Bone marrow (tissue), 2 donors: ENCODE measurements around the gene NEIL1.
"Not testable (repeated sequence)": the region's sequence is repeated elsewhere in the genome, so short reads cannot be mapped to it uniquely, and the experiment has no call there.

ENCODE experiments used
- DNase-seq, 2 donors: peaks; one replicate each; lab custom pipeline; 2025; lab: John Stamatoyannopoulos, UW

Gene NEIL1, protein sequence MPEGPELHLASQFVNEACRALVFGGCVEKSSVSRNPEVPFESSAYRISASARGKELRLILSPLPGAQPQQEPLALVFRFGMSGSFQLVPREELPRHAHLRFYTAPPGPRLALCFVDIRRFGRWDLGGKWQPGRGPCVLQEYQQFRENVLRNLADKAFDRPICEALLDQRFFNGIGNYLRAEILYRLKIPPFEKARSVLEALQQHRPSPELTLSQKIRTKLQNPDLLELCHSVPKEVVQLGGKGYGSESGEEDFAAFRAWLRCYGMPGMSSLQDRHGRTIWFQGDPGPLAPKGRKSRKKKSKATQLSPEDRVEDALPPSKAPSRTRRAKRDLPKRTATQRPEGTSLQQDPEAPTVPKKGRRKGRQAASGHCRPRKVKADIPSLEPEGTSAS

DNA sequence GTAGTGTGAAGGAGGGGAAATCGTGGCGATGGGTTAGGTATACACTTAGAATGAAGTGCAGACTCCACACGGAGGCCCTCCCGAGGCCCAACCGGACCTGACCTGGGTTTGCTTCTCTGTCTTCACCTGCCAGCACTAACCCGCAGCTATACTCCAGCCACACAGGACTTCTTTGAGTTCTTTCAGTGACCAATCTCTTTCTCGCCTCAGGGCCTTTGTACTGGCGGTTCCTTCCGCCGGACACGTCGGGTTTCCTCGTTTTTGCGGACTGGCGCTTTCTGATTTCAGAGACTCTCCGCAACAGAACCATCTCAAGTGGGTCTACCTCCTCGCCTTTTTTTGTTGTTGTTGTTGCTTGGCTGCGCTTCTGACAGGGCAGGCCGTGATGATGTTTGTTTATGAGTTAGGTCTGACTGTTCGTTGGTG lies at the start of gene NEIL1:
Gene NEIL1 (plus strand): TSS at position 244 of the 426 bp plus-strand sequence. CDS start 1,867 bp downstream, outside the sequence.
- DNase-seq, result no peak

DNA sequence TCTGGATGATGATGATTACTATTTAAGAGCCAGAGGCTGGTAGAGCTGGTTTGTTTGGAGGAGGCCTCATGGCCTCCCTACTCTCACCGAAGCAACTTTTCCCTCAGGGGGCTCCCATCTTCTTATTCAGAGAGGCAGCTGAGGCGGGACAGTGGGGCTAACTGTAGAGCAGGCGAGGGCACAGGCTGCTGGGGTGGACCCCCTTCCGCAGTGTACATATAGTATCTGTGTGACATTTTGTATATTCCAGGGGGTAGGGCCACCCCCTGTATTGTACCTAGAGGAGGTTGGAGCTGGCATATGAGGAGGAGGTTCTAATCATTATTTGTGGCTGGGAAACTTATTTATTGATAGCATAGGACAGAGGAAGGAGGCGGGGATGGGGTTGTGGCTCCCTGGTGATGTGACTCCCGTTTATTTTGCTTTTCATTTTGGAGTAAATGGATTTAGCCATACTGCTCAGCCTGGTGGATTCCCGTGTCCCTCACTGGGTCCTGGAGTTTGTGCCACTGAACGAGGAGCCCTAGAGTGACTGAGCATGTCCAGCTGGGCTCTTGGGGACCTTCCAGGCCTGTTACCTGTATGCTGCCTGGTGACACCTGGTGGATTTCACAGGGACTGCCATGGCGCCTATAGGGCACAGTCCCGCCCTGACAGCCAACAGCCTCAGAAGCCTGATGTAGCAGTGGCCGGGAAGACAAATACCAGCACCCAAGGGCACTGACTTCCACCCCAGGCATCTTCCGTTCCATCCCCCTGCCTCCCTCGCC lies 48.1 kb upstream of the NEIL1 start:
- DNase-seq, result not testable (repeated sequence)

DNA sequence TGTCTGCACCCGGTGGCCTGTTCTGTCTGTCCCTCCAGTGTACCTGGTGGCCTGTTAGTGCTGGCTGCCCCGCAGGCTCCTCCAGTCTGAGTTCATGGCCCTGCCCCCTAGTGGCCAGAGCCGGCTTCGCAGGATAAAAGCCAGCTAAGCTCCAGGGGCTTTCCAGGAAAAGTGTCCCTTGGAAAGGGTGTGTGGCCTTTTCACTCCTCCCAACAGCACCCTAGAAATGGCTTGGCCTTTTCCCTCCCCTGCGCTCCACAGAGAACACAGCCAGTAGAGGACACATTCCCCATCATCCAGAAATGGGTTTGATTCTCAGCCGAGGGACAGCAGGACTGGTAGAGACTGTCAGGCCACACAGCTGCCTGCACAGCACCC lies 47.5 kb upstream of the NEIL1 start:
- not testable (repeated sequence) for DNase-seq

DNA sequence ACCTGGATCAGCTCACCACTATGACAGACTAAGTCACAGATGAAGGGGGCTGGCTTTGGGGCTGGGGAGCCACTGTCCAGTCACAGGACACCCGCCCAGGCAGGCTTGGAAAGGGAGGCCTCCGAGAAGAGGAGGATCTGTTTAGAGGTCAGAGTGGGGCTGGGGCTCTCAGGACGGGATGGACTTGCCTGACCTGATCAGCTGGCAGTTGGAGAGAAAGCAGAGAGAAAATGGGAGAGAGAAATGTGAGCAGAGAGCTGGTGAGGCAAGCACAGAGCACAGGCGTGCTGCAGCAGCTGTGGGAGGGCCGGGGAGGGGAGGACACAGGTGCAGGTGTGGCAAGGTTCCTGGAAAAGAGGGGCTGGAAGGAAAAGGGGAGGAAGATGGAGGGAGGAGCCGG lies 46.8 kb upstream of the NEIL1 start:
- not testable (repeated sequence) for DNase-seq

DNA sequence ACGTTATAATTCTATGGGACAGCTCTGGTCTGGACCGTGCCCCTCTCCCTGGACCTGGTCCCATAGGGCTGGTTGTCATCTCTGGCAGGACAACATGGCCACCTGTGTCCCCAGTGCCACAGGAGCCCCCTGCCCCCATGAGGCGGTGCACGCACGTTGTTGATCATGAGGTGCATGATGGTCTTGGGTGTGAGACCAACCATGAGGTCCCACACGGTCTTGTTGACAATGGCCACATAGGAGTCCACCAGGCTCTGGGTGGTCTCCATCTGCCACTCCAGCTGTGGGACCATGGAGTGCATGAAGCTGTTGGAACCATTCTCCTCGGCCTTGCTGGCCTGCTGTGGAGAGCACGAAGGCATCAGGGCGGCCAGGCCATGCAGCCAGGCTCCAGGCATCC lies 44.5 kb upstream of the NEIL1 start:
- DNase-seq, result no peak

DNA sequence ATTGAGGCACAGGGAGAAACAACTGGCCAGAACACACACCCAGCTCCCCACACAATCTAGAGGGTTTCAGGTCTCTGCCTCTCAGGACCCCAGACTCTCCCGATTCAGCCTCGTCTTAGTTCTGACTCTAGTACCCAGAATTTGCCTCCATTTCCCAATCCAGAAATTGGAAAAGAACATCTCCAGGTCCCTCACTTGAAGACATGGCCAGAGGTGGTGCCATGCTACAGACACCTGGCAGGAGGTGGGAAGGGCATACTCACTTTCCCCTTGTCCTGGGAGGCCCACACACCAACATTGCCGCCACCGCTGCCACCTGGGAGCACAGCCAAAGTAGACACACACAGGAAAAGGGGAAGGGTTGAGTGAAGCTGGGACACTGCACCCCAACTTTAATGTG lies 44.1 kb upstream of the NEIL1 start:
- DNase-seq, result not testable (repeated sequence)

DNA sequence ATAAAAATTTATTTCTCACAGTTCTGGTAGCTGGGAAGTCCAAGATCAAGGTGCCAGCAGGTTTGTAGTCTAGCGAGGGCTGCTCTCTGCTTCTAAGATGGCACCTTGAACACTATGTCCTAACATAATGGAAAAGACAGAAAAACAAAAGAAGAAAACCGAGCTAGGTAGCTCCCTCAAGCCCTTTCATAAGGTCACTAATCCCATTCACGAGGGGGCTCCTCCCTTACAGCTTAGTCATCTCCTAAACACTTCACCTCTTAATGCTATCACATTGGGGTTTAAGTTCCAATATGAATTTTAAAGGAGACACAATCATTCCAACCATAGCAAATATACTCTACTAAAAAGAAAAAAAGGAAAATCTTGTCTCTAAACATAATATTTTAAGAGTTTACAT lies 40.7 kb upstream of the NEIL1 start:
- no peak for DNase-seq

DNA sequence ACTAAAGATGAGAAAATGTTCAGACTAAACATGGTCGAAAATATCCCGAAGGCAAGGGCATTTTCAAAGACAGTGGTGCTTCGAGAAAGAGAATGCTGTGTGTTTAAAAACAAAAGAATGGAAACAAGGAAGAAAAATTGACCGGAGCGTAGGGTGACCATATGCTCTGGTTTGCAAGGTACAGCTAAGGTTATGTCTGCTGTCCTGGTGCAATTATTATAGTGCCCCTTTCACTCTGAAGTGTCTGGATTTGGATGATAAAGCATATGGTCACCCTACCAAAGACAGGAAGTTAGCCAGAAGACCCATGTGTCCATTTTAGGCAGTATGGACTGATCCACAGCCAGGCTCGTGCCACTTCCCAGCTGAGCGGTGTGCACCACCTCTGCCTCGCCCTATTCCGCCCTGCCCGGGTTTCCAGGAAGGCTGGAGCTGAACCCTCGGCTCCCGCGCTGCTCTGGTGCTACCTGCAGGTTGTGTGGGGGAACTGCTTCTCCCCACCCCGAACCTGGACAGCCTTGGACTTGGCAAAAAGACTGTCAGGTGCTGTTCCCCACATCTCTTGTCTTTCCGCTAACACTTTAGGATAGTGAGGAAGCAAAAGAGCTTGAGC lies 39.0 kb upstream of the NEIL1 start:
- peak in 1 of 2 donors; percentile 2 for DNase-seq

DNA sequence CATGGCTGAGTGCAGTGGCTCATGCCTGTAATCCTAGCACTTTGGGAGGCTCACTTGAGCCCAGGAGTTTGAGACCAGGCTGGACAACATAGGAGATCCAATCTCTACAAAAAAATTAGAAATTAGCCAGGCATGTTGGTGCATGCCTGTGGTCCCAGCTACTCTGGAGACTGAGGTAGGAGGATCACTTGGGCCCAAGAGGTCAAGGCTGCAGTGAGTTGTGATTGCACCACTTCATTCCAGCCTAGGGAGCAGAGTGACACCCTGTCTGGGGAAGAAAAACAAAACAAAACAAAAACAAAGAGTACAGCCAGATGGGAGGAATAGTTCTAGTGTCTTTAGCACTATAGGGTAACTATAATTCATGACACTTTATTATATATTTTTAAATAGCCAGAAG lies 37.1 kb upstream of the NEIL1 start:
- no peak for DNase-seq

DNA sequence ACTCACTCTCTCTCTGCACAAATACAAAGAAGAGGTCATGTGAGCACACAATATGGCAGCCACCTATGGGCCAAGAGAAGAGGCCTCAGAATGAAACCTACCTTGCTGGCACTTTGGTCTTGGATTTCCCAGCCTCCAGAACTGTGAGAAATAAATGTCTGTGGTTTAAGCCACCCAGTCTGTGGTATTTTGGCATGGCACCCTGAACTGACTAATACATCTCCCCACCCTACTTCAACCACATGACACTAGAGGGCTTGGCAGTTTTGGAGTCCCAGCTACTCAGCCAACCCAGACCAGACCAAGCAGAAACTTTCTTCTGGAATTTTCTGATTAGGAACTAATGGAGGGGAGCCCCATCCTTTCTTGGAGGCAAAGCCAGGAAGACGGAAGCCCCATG lies 34.3 kb upstream of the NEIL1 start:
- DNase-seq, result not testable (repeated sequence)

DNA sequence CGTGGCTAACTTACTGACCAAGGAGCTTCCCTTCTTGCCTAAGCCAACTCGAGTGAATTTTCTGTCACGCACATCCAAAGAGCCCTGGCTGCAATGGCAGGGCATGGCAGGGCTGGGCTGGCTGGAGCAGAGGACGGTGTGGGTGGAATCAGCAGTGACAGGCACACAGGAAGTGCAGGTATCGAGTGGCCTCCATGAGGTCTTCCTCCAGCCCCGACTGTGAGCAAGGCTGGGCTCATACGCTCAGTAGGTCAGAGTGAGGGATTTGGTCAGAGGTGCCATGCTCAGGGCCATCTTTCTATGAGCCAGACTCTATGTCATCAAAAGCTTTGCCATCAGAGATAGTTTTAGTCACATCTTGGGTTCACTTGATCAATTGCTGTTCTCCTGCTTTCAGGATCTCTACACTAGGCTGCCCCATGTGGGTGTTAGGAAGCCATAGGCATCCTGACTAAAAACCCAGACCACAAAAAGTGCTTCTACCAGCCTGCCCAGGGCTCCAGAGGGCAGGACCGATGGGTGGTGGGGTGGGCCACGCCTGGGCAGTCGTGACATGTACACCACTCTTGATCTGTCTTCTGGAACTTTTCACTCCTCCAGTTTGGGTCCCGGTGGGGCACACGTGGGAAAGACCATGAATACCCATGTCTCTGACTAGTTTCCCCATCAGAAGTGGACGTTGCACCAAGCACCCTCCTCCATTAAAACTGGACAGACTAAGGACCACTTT lies 33.6 kb upstream of the NEIL1 start:
- DNase-seq, result no peak

DNA sequence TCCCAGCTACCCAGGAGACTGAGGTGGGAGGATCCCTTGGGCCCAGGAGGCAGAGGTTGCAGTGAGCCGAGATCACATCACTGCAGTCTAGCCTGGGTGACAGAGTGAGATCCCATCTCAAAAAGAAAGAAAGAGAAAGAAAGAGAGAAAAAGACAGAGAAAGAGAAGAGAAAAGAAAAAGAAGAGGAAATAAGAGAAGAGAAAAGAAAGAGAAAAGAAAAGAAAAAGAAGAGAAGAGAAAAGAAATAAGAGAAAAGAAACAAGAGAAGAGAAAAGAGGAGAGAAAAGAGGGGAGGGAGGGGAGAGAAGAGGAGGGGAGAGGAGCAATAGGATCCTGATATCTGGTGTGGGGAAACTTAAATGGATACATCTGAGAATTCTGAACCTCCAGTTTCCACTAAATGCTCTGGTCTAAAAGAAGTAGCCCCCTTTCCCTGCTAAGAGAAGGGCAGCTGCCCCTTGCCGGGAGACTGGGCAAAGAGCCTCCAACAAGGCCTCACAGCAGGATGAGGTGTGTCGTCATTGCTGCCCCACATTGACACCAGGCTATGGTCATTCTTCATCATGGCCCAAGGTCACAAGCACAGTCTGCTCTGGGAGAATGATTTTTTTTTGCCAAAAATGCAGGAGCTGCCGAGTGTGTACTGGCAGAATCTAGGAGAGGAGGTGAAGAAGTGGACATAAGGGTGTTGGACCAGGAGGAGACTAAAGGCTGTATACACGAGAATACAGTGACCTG lies 32.1 kb upstream of the NEIL1 start:
- DNase-seq, result no peak

DNA sequence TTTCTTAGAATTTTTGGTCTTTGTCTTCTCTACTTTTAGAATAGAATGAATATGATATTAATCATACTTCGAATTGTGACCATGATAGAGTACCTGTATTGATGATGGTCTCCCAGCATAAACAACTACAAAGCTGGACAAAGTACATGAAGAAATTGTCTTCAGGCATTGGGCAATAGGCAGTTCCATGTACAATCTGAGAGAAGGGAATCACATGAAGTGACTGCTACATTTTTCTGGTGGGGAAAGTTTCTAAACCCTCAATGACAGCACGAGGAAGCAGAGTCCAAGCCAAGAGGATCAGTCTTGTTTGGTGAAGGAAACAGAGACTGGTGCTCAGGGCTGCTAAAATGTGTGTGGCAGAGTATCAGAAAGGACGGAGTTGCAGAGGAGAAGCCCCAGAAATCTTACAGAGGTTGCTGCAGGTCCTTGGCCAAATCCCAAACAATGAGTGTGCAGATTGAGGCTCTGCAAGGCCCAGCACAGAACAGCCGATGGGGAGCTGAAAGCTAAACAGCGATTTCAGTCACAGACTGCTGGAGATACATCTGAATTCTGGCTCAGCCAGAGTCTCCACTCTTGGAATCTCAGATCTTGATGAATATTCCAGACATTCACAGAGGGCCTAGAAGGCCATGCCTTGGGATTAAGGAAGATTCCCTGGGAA lies 27.5 kb upstream of the NEIL1 start:
- DNase-seq, result not testable (repeated sequence)

DNA sequence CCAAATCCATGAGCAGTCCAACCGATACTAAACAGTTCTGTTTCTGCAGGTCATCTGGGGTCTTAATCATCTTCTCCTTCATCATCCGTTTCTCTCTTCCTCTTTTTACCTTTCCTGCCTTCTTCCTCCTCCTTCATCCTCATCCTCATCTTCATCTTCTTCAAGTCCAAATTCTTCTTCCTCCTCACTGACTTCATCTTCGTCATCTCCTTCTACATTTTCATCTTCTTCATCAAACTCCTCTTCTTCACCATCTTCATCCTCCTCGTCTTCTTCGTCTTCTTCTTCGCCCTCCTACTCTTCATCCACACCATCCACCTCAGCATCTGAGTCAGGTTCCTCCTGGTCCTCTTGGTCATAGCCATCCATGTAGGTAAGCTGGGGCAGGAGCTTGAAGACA lies 25.1 kb upstream of the NEIL1 start:
- no peak for DNase-seq

DNA sequence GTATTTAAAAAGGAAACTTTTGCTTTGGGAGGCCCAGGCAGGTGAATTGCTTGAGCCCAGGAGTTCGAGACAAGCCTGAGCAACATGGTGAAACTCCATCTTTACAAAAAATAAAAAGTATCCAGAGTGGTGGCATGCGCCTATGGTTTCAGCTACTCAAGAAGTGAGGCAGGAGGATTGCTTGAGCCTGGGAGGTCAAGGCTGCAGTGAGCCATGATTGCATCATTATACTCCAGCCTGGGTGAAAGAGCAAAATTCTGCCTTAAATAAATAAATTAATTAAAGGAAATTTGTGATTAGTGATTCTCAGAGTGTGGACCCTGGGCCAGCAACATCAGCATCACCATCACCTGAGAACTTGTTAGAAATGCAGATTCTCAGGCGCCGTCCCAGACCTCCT lies 20.9 kb upstream of the NEIL1 start:
- no peak for DNase-seq

DNA sequence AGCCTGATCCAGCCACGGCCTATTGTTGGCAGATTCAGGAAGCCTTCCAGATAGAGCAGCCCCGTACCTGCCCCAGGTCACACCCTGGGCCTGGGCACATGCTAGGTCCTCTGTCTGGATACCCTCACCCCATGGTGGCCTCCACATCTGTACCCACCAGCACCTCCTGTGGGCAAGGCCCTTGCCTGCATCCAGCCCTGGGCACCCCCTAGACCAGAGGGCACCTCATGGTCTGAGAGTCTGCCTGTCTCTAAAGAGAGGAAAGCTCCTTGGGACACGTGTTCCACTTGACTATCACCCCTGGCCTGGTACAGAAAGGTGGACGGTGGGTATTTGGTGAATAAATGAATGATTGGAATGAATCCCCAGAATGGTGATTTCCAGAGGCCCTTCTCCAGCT lies 19.8 kb upstream of the NEIL1 start:
- DNase-seq, result no peak

DNA sequence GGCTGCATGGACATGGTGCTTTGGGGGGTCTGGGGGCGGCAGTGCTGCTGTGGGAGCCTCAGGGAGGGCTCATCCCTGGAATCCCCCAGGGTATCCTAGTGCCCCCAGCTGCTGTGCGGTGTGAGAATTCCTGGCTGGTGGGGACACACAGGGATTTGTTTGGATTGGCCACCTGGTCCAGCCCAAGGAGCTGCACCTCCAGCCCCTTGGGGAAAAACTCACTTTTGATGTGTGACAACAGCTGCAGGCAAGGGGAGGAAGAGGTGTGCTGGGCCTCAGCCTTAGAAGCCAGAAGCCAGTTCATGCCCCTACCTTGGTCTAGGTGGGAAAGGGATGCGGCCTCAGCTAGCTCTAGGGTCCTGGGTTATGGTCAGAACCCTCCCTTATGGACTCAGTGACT lies 19.3 kb upstream of the NEIL1 start:
- DNase-seq, result no peak

DNA sequence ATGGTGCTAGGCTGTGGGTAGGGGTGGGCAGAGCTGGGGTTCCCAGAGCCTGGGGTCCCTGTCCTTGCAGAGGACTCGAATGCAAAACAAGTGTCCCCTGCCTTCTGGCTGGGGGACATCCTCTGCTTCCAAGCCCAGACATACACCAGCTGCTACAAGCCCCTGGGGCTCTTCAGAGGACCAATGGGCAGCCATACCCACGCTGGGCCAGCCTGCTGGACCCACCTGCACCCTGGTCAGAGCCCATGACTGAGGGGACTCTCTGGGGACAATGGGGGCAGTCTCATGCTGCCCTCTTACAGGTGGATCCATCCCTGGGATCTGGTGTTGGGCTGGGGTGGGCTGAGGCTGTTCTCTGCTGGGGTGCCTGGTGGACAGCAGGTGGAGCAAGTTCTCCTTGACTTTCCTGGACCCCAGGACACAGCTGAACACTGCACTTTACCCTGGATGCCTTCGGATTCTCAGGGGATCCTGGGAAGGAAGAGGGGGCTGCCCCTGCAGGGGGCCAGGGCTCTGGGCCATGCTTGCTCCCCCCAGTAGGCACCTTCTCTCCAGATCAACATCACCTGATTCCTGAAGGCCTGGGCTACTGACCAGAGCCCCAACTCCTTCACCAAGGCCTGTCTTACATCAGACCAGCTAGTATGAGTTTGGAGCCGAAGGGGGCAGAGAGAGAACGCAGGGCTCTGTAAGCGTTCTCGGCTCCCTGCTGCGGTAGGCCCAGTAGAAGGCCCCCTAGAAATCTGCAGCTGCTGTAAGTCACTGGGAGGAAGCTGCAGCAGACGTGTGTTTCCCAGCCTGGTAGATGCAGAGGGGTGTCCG lies 18.1 kb upstream of the NEIL1 start:
- no peak for DNase-seq

DNA sequence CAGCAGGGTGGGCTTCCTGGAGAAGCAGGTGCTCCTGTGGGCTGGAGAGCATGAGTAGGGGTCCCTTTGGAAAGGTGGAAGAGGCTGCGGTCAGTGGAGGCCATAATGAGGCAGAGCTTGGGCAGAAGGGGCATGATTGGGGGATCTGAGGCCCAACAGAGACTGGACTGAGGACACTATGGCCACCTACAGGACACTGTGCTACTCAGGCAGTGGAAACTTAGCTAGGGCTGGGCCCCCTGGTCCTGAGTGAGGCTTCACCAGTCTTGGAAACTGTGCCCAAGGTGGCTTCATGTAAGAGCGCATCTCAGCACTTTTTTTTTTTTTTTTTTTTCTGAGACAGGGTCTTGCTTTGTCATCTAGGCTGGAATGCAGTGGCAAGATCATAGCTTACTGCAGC lies 17.3 kb upstream of the NEIL1 start:
- no peak for DNase-seq

DNA sequence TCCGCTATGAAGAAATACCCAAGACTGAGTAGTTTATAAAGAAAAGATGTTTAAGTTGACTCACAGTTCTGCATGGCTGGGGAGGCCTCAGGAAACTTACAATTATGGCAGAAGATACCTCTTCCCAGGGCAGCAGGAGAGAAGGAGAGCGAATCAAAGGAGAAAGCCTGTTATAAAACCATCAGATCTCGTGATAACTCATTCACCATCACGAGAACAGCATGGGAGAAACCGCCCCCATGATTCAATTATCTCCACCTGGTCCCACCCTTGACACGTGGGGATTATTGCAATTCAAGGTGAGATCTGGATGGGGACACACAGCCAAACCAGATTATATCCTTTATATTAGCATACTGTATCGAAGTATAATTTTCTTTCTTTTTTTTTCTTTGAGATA lies 14.7 kb upstream of the NEIL1 start:
- DNase-seq, result not testable (repeated sequence)
